Esophagus (tissue), 2 donors: ENCODE results near the gene TMEM165. TPM values are rescaled to one million over a fixed set of nuclear protein-coding genes. Genes with fewer than 3 reads are reported as not detected.

Experiments
- H3K27ac ChIP-seq, 2 donors: one replicate each; pipeline ENCODE4 v1.5.1; 2013; ENCODE audit warnings: low read depth in 2 of 2, mild to moderate bottlenecking in 2 of 2, inconsistent platforms in 1 of 2, low read length in 1 of 2, moderate library complexity in 1 of 2
- H3K27me3 ChIP-seq, 2 donors: one replicate each; pipeline ENCODE4 v1.6.1; 2013; ENCODE audit warnings: low read length in 2 of 2, control low read depth in 1 of 2, mild to moderate bottlenecking in 1 of 2; ENCODE audit not compliant: insufficient read depth in 2 of 2, control insufficient read depth in 1 of 2
- H3K36me3 ChIP-seq, 2 donors: one replicate each; pipeline ENCODE4 v1.6.1; 2013; ENCODE audit warnings: low read length in 1 of 2; ENCODE audit not compliant: control insufficient read depth in 2 of 2, insufficient read depth in 2 of 2
- H3K4me1 ChIP-seq, 2 donors: one replicate each; pipeline ENCODE4 v1.6.1; 2013; ENCODE audit warnings: low read length in 1 of 2; ENCODE audit not compliant: control insufficient read depth in 2 of 2, insufficient read depth in 2 of 2
- H3K4me3 ChIP-seq, 2 donors: one replicate each; pipeline ENCODE4 v1.5.1; 2013; ENCODE audit warnings: low read length in 2 of 2, mild to moderate bottlenecking in 2 of 2, low read depth in 1 of 2, moderate library complexity in 1 of 2
- H3K9me3 ChIP-seq, 2 donors: one replicate each; pipeline ENCODE4 v1.6.1; 2013; ENCODE audit warnings: mild to moderate bottlenecking in 2 of 2, low read depth in 1 of 2, low read length in 1 of 2, moderate library complexity in 1 of 2; ENCODE audit not compliant: control insufficient read depth in 2 of 2, insufficient read depth in 1 of 2
- WGBS, 2 donors: extraction: QIAGEN DNeasy Blood & Tissue Kit; methylation state at CpG; one replicate each; pipeline ENCODE4 v1.1.7; 2013; 5-methylcytosine and 5-hydroxymethylcytosine counted together
- polyA plus RNA-seq, 2 donors: library from polyadenylated mRNA; stranded (reverse); fragments of 200-250 nt; gene quantifications; one replicate each; pipeline ENCODE4 v1.2.3, GENCODE V29; 2013
- donor health status: healthy with polysubstance abuse.
- donor health status: Bipolar disorder and iron deficiency.

TMEM165 gene
- polyA plus RNA-seq, 2 donors = 66.3 to 84.6 TPM

DNA sequence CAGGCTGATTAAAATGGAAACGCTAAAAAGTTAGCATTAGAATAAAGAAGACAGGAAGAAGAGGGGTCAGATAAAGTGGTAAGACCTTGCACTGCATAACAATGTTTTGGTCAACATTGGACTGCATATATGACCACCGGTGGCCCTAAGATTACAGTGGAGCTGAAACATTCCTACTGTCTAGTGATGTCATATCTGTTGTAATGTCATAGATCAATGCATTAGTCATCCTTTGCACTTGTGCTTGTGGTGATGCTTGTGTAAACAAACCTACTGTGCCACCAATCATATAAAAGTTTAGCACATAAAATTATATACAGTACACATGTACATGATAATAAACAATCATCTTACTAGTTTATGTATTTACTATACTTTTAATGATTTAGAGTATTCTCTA is 73.0 kb downstream of the TMEM165 start:
- Histone ChIP-seq H3K4me1 (no peaks in the 10 kb centered on the region), H3K27me3 (no peaks in the 10 kb centered on the region), H3K27ac (no peak overlapping the region), H3K9me3 (no peaks in the 10 kb centered on the region), H3K4me3 (no peak overlapping the region), H3K36me3 (peaks cover 0 to 3% of the 10 kb centered on the region in 2 donors)
- WGBS, 2 donors = 81 to 86% methylated on average over 2 of the region's 2 CpGs

DNA sequence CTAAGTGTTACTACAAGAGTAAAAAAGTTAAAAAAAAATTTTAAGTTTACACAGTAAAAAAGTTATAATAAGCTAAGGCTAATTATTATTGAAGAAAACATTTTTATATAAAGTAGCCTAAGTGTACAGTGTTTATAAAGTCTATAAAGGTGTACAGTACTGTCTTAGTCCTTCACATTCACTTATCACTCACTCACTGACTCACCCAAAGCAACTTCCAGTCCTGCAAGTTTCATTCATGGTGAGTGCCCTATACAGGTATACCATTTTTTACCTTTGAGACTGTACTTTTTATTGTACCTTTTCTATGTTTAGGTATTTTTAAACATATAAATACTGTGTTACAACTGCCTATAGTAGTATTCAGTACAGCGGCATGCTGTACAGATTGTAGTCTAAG is 74.2 kb downstream of the TMEM165 start:
- Histone ChIP-seq H3K36me3 (peaks cover 3 to 4% of the 10 kb centered on the region in 2 donors), H3K9me3 (no peaks in the 10 kb centered on the region), H3K27me3 (no peaks in the 10 kb centered on the region), H3K4me1 (no peaks in the 10 kb centered on the region), H3K4me3 (no peak overlapping the region), H3K27ac (no peak overlapping the region)
- WGBS, 2 donors = 99 to 100% methylated on average over 1 of the region's 1 CpG

Other genes starting within 250 kb of the TMEM165 start
- gene SRD5A3, start 49.7 kb upstream of the TMEM165 start, polyA plus RNA-seq = 10 to 100 TPM; 22.4 to 25.1 TPM
- 1 to 10 TPM; 8.0 to 8.3 TPM for gene CLOCK, start 151.0 kb downstream of the TMEM165 start, polyA plus RNA-seq
- gene PDCL2, start 196.3 kb downstream of the TMEM165 start, polyA plus RNA-seq = 1 to 10 TPM in 1 of 2 donors, under 1 TPM in 1; 0.39 to 1.2 TPM
- 100 to 1,000 TPM in 1 of 2 donors, 10 to 100 TPM in 1; 47.9 to 138 TPM for gene NMU, start 240.3 kb downstream of the TMEM165 start, polyA plus RNA-seq